BJ (cell line): ENCODE results near the gene IRF3. TPM values are rescaled to one million over a fixed set of nuclear protein-coding genes. Genes with fewer than 3 reads are reported as not detected.

Source experiments
- CTCF ChIA-PET: fragments of 350-600 bp; formaldehyde crosslinking; extraction: SDS; loops from one replicate; lab custom pipeline; 2021; ENCODE audit warnings: antibody characterized with exemption, inconsistent platforms; lab: Yijun Ruan, JAX
- POLR2A ChIA-PET: fragments of 300-600 bp; sonication (Branson Sonifier 250); formaldehyde crosslinking; extraction: SDS; loops from one replicate; lab custom pipeline; 2021; ENCODE audit warnings: antibody characterized with exemption; lab: Charles Lee
- DNase-seq: peaks from one replicate; pipeline ENCODE4 v3.0.0-alpha.2; 2011; ENCODE audit warnings: low read depth
- H3K27me3 ChIP-seq: 2 replicates; pipeline ENCODE4 v1.6.0; 2011; ENCODE audit warnings: low read length; ENCODE audit not compliant: control insufficient read depth, insufficient read depth
- H3K36me3 ChIP-seq: 2 replicates; pipeline ENCODE4 v1.5.1; 2011; ENCODE audit warnings: low read length; ENCODE audit not compliant: control insufficient read depth, insufficient read depth
- H3K4me3 ChIP-seq: 2 replicates; pipeline ENCODE4 v1.5.1; 2011; ENCODE audit warnings: low read depth, mild to moderate bottlenecking, control low read depth, low read length
- CTCF ChIP-seq: IDR thresholded peaks from 2 replicates; pipeline ENCODE4 v1.5.1; 2011; ENCODE audit warnings: low read depth, mild to moderate bottlenecking, control low read depth, inconsistent platforms, low read length, moderate library complexity; ENCODE audit not compliant: insufficient read depth
- polyA plus RNA-seq: library from polyadenylated mRNA; depleted of rRNA; stranded (reverse); fragments of >200 nt; gene quantifications from 2 replicates; pipeline ENCODE4 v1.2.3, GENCODE V29; 2011

IRF3 gene
- polyA plus RNA-seq, 1 experiment, result 68.5 TPM

- DNase-seq, result no peak
- no peak for TF ChIP-seq CTCF
- CTCF ChIA-PET, result interaction anchor here (1.2 to 2.6 kb wide), 3 partner anchors 13 to 17 kb away, joined by 4 to 8 read pairs (median 4); no protein-coding TSS in a partner anchor
- H3K4me3 ChIP-seq, result no peak overlapping the region
- POLR2A ChIA-PET, result no interaction called here
- no peaks in the 10 kb centered on the region for H3K27me3 ChIP-seq
- H3K36me3 ChIP-seq, result peaks cover 58% of the 10 kb centered on the region
Measured at GRCh38 chr19:49657493-49658138, 8.0 kb downstream of the IRF3 start.

GRCh38 chr19:49656456-49657109, 9.1 kb downstream of the IRF3 start:
- ChIA-PET POLR2A (no interaction called here), CTCF (interaction anchor here (1.2 to 2.6 kb wide), 3 partner anchors 12 to 18 kb away, joined by 4 to 8 read pairs (median 4); no protein-coding TSS in a partner anchor)
- TF ChIP-seq CTCF, result no peak
- Histone ChIP-seq H3K4me3 (no peak overlapping the region), H3K36me3 (peaks cover 60% of the 10 kb centered on the region), H3K27me3 (no peaks in the 10 kb centered on the region)
- DNase-seq, result no peak

- H3K36me3 ChIP-seq, result peaks cover 61% of the 10 kb centered on the region
- no peak for TF ChIP-seq CTCF
- ChIA-PET CTCF (interaction anchor here (0.7 to 2.6 kb wide), 4 partner anchors 11 to 19 kb away, joined by 3 to 8 read pairs (median 4); no protein-coding TSS in a partner anchor), POLR2A (no interaction called here)
- no peak for DNase-seq
- no peaks in the 10 kb centered on the region for H3K27me3 ChIP-seq
- no peak overlapping the region for H3K4me3 ChIP-seq
Measured at GRCh38 chr19:49655570-49656455, 9.8 kb downstream of the IRF3 start.

GRCh38 chr19:49654581-49654980, 11.1 kb downstream of the IRF3 start:
- no peaks in the 10 kb centered on the region for H3K27me3 ChIP-seq
- TF ChIP-seq CTCF, result no peak
- peaks cover 61% of the 10 kb centered on the region for H3K36me3 ChIP-seq
- no peak overlapping the region for H3K4me3 ChIP-seq
- ChIA-PET POLR2A (no interaction called here), CTCF (interaction anchor here (1.1 kb wide), 1 partner anchor 20 kb away, joined by 5 read pairs; no protein-coding TSS in a partner anchor)
- no peak for DNase-seq

GRCh38 chr19:49653466-49653806, 12.2 kb downstream of the IRF3 start:
- ChIA-PET CTCF (no interaction called here), POLR2A (no interaction called here)
- H3K4me3 ChIP-seq, result no peak overlapping the region
- DNase-seq, result no peak
- no peaks in the 10 kb centered on the region for H3K27me3 ChIP-seq
- peaks cover 52% of the 10 kb centered on the region for H3K36me3 ChIP-seq
- no peak for TF ChIP-seq CTCF
